Right atrium auricular region (tissue), 2 donors: ENCODE data around the gene TFDP2. TPM values are rescaled to one million over a fixed set of nuclear protein-coding genes. Genes with fewer than 3 reads are reported as not detected.
"Not testable (repeated sequence)": the region's sequence is repeated elsewhere in the genome, so short reads cannot be mapped to it uniquely, and the experiment has no call there.

Experiments
- DNase-seq: peaks from one replicate; pipeline ENCODE4 v3.0.0-alpha.2; 2019; ENCODE audit warnings: low spot score
- H3K27ac ChIP-seq, 2 donors: fragments of 200-600 bp; sonication (generic); 1 replicate in 1 of 2; 2 replicates in 1 of 2; pipeline ENCODE4 v1.5.1; 2016 to 2019
- H3K27me3 ChIP-seq, 2 donors: fragments of 200-600 bp; sonication (generic); one replicate each; pipeline versions ENCODE4 v1.5.1 to v1.6.0; 2017 to 2019
- H3K36me3 ChIP-seq: fragments of 200-600 bp; sonication (generic); one replicate; pipeline ENCODE4 v1.5.1; 2016
- H3K4me1 ChIP-seq, 2 donors: fragments of 200-600 bp; sonication (generic); one replicate each; pipeline versions ENCODE4 v1.5.1 to v1.6.0; 2017 to 2019
- H3K4me3 ChIP-seq, 2 donors: fragments of 200-600 bp; sonication (generic); 1 replicate in 1 of 2; 2 replicates in 1 of 2; pipeline ENCODE4 v1.5.1; 2017 to 2019; ENCODE audit warnings: mild to moderate bottlenecking in 1 of 2, moderate library complexity in 1 of 2
- H3K9me3 ChIP-seq, 2 donors: fragments of 200-600 bp; sonication (generic); one replicate each; pipeline ENCODE4 v1.5.1; 2019
- total RNA-seq, 2 donors: library from RNA; depleted of rRNA; stranded (reverse); fragments of >200 nt; gene quantifications; one replicate each; pipeline ENCODE4 v1.1.0, GENCODE V29; 2016
- TF ChIP-seq, protein P1 (sequence below), 2 donors: fragments of 200-600 bp; sonication (generic); IDR thresholded peaks; one replicate each; pipeline ENCODE4 v1.5.1; 2019; ENCODE audit warnings: antibody characterized with exemption in 2 of 2

The TFDP2 gene
- total RNA-seq, 2 donors from 2014 or later: 30.2 to 59.3 TPM

DNA sequence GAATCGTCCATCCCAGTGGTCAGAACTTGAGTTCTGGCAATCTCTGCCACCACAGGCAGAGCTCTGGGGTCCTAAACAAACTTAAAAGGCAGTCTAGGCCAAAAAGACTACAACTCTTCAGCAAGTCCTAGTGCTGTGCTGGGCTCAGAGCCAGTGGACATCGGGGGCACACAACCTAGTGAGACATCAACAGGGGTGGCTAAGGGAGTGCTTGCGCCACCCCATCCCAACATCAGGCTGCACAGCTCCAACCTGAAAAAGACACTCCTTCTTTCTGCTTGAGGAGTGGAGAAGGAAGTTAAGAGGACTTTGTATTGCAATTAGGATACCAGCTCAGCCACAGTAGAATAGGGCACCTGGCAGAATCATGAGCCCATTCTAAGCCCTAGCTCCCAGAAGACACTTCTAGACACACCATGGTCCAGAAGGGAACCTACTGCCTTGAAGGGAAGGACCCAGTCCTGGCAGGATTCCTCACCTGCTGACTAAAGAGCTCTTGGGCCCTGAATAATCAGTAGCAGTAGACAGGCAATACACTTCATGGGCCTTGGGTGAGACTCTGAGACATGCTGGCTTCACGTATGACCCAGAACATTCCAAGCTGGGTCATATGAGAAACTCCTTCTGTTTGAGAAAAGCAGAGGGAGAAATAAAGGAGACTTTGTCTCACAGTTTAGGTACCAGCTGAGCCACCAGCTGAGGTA, 72.0 kb downstream of the TFDP2 start:
- H3K36me3 ChIP-seq: no peaks in the 10 kb centered on the region
- DNase-seq: no peak
- H3K27ac ChIP-seq: no peak overlapping the region
- TF ChIP-seq, protein P1, sequence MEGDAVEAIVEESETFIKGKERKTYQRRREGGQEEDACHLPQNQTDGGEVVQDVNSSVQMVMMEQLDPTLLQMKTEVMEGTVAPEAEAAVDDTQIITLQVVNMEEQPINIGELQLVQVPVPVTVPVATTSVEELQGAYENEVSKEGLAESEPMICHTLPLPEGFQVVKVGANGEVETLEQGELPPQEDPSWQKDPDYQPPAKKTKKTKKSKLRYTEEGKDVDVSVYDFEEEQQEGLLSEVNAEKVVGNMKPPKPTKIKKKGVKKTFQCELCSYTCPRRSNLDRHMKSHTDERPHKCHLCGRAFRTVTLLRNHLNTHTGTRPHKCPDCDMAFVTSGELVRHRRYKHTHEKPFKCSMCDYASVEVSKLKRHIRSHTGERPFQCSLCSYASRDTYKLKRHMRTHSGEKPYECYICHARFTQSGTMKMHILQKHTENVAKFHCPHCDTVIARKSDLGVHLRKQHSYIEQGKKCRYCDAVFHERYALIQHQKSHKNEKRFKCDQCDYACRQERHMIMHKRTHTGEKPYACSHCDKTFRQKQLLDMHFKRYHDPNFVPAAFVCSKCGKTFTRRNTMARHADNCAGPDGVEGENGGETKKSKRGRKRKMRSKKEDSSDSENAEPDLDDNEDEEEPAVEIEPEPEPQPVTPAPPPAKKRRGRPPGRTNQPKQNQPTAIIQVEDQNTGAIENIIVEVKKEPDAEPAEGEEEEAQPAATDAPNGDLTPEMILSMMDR (IDR thresholded peaks at IDR 0.05): no peak
- no peaks in the 10 kb centered on the region for H3K27me3 ChIP-seq
- H3K4me3 ChIP-seq: no peak overlapping the region
- H3K4me1 ChIP-seq: no peaks in the 10 kb centered on the region
- no peaks in the 10 kb centered on the region for H3K9me3 ChIP-seq

DNA sequence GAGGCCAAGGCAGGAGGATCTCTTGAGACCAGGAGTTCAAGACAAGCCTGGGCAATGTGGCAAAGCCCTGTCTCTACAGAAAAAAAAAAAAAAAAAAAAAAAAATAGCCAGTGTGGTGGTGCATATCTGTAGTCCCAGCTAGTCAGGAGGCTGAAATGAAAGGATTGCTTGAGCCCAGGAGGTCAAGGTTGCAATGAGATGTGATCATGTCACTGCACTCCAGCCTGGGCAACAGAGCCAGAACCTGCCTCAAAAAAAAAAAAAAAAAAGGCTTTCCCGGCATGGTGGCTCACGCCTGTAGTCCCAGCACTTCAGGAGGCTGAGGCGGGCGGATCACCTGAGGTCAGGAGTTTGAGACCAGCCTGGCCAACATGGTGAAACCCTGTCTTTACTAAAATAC, 73.7 kb downstream of the TFDP2 start:
- H3K4me3 ChIP-seq, H3K36me3 ChIP-seq, H3K4me1 ChIP-seq, H3K9me3 ChIP-seq, DNase-seq, H3K27me3 ChIP-seq, H3K27ac ChIP-seq: not testable (repeated sequence)

DNA sequence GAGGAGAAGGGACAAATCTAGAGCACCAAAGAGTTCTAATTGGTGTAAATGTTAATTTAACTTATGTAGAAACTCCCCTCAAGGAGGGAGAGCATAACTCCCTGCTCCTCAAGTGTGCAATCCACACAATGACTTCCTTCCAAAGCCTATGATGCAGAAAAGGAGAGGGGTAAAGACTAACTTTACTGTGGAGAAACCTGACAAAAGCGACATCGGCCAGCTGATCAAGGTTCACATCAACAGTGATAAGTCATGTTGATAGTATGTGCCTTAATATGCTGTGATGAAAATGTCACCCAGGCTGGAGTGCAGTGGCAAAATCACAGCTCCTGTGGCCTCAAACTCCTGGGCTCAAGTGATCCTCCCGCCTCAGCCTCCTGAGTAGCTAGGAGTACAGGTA, 76.5 kb downstream of the TFDP2 start:
- Histone ChIP-seq H3K4me1 (no peaks in the 10 kb centered on the region), H3K4me3 (no peak overlapping the region), H3K36me3 (no peaks in the 10 kb centered on the region), H3K27ac (no peak overlapping the region), H3K9me3 (no peaks in the 10 kb centered on the region), H3K27me3 (no peaks in the 10 kb centered on the region)
- DNase-seq: no peak
- TF ChIP-seq, protein P1 (IDR thresholded peaks at IDR 0.05): no peak

DNA sequence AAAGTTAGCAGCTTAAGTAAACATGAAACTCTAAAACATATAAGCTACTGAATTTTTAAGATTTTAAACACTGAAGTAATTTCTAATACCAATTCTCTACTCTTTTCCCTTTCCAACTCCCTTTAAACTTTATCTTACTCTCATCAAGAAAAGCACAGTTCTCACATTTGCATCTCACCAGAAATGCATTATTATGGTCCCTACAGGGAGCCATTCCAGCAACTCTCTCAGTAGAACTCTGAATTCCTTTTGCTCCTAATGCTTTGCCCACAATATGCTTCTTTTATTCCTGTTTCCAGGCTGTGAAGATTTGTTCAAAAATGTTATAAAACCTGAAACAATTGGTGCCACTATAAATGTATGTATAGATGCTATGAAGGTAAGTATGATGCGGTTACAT, 83.4 kb downstream of the TFDP2 start:
- H3K27ac ChIP-seq: no peak overlapping the region
- no peak overlapping the region for H3K4me3 ChIP-seq
- no peaks in the 10 kb centered on the region for H3K36me3 ChIP-seq
- no peaks in the 10 kb centered on the region for H3K9me3 ChIP-seq
- TF ChIP-seq, protein P1 (IDR thresholded peaks at IDR 0.05): no peak
- H3K27me3 ChIP-seq: no peaks in the 10 kb centered on the region
- H3K4me1 ChIP-seq: no peaks in the 10 kb centered on the region
- DNase-seq: no peak

DNA sequence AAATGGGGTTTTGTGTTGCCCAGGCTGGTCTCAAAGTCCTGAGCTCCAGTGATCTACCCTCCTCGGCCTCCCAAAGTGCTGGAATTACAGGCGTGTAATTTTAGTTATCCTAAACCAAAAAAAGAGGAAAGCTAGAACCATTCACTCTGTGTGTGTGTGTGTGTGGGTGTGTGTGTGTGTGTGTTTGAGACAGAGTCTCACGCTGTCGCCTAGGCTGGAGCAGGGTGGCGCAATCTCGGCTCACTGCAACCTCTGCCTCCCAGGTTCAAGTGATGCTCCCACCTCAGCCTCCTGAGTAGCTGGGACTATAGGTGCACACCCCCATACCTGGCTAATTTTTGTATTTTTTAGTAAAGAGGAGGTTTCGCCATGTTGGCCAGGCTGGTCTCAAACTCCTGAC, 84.0 kb downstream of the TFDP2 start:
- Histone ChIP-seq H3K9me3 (no peaks in the 10 kb centered on the region), H3K27me3 (no peaks in the 10 kb centered on the region), H3K36me3 (no peaks in the 10 kb centered on the region), H3K4me1 (no peaks in the 10 kb centered on the region), H3K4me3 (no peak overlapping the region), H3K27ac (no peak overlapping the region)
- TF ChIP-seq, protein P1 (IDR thresholded peaks at IDR 0.05): no peak
- no peak for DNase-seq

DNA sequence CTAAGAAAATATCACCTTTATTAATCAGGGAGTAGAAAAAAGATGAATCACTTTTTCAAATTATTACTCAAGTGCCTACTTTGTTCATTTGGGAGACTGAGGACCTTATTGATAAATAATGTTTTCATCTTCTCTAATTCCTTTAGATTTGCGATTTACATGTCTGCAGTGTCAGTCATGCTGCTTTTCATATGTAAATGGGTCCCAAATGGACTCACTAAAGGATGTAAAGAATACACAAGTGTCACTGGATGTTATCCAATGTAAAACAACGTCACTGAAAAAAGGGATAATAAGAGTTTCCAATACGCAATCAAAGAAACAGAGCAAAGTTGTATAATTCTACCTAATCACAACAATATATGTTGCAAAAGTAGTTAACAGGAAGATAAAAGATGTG, 84.9 kb downstream of the TFDP2 start:
- TF ChIP-seq, protein P1 (IDR thresholded peaks at IDR 0.05): no peak
- H3K4me1 ChIP-seq: no peaks in the 10 kb centered on the region
- H3K27me3 ChIP-seq: no peaks in the 10 kb centered on the region
- no peak overlapping the region for H3K4me3 ChIP-seq
- H3K36me3 ChIP-seq: no peaks in the 10 kb centered on the region
- no peak for DNase-seq
- H3K27ac ChIP-seq: no peak overlapping the region
- H3K9me3 ChIP-seq: no peaks in the 10 kb centered on the region
